T-helper 2 cell treated with Interferon-gamma antibody and Interleukin-4, amounts not matched to agents 100 ng/mL and 5 ng/mL, for 36 hours (primary cell): Measurements from ENCODE around the gene B9D2. TPM values are rescaled to one million over a fixed set of nuclear protein-coding genes. Genes with fewer than 3 reads are reported as not detected.
"Not testable (repeated sequence)": the region's sequence is repeated elsewhere in the genome, so short reads cannot be mapped to it uniquely, and the experiment has no call there.

Experiments used
- intact Hi-C: fragments of 100-400 bp; cut with micrococcal nuclease; formaldehyde crosslinking; loops from one replicate; pipeline ENCODE4 v1.15.1; 2023
- total RNA-seq: library from RNA; stranded (reverse); gene quantifications from 2 replicates; pipeline ENCODE4 v1.2.3, GENCODE V29; 2022

B9D2 gene
- total RNA-seq, 1 donor from 2014 or later = 11.5 TPM

DNA sequence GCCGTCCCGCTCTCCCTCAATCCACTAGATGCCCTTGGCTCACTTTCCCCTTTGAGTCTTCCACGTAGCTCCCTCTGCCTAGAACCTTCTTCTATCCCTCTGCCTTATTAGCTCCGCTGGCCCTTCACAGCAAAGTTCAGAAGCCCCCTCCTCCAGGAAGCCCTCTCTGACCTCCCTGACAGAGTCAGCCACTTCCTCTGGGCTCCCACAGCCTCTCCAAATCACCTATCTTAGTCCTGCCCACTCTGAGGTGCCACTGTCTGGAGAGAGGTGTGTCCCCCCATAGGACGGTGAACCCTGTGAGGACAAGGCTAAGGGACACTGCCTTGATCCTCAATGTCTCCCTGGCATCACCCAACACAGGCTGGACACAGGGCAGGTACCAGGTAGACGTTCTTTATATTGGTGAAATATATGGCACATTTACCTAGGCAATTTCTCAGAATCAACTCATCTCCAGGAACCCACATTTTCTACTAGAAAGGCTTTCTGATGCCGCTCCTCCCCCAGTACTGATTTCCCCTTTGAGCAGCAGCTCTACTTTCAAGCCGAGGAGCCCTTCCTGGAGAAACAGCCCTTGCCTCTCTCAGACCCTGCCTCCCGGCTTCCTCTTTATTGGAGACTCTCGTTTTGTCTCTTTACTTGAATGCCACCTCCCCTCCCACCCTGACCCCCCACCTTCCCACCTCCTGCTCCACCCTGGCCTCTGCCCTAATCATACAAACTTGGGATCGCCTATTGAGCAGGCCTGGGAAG lies 6.8 kb downstream of the B9D2 start:
- intact Hi-C loops = loop anchor here (1.0 to 10.0 kb wide), 2 partner anchors 40 to 188 kb away; partner anchors contain the start of genes BCKDHA and EXOSC5

DNA sequence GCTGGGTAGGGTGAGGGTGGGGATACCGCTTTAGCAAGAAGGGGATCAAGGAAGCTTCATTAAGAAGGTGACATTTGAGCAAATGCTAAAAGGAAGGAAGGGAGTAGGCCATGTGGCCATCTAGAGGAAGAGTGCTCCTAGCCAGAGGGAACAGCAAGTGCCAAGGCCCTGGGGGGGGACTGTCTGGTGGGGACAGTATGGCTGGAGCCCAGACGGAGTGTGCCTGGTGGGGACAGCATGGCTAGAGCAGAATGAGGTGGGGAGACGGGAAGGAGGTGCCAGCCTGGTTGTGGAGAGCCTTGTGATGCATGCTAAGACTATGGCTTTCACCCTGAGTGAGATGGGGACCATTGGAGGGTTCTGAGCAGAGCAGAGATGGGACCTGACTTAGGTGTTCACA lies 8.1 kb downstream of the B9D2 start:
- intact Hi-C loops = loop anchor here (10.0 kb wide), 1 partner anchor 189 kb away; no protein-coding TSS in a partner anchor

DNA sequence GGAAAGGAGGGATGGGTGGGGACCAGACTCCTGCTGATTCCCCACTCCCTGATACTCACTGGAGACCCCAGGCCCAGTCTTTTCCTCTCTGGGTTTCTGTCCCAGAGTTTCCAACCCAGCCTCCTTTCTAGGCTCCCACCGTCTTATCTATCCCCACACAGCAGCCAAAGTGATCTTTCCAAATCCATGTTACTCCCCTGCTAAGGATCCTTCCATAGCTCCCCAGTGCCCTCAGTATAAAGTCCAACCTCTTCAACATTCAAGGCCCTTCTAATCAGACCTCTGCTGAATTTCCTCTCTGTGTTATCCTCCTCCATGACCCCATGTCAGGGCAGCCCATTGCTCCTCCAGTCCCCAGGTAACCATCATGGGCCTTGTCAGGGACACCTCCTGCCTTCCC lies 8.9 kb downstream of the B9D2 start:
- intact Hi-C loops = loop anchor here (10.0 kb wide), 1 partner anchor 190 kb away; no protein-coding TSS in a partner anchor

DNA sequence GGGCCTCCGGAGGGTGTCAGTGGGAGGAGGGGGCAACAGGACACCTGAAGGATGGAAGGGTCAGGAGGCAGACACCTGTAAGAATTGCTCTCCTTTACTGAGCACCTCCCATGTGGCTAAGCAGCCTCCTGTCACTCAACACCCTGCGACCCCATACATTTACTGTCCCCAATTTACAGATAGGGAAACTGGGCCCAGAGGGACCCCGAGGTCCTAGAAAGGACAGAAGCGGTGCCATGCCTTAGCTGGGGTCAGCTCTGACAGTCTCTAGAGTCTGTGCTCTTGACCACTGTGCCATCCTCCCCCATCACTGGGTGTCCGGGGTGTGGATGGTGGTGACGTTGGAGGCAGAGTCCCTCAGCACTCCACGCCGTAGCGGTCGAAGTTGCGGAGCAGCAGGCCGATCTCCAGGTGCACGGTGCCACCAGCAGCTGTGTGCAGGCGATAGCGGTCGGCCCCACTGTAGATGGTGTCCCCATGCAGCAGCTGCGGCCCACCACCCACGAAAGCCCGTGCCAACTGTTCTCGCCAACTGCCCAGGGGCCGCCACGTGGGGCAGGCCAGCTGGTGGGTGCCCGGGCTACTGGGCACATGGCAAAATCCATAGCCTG lies 9.5 kb downstream of the B9D2 start:
- intact Hi-C loops = loop anchor here (1.0 to 10.0 kb wide), 2 partner anchors 9 to 190 kb away; no protein-coding TSS in a partner anchor

DNA sequence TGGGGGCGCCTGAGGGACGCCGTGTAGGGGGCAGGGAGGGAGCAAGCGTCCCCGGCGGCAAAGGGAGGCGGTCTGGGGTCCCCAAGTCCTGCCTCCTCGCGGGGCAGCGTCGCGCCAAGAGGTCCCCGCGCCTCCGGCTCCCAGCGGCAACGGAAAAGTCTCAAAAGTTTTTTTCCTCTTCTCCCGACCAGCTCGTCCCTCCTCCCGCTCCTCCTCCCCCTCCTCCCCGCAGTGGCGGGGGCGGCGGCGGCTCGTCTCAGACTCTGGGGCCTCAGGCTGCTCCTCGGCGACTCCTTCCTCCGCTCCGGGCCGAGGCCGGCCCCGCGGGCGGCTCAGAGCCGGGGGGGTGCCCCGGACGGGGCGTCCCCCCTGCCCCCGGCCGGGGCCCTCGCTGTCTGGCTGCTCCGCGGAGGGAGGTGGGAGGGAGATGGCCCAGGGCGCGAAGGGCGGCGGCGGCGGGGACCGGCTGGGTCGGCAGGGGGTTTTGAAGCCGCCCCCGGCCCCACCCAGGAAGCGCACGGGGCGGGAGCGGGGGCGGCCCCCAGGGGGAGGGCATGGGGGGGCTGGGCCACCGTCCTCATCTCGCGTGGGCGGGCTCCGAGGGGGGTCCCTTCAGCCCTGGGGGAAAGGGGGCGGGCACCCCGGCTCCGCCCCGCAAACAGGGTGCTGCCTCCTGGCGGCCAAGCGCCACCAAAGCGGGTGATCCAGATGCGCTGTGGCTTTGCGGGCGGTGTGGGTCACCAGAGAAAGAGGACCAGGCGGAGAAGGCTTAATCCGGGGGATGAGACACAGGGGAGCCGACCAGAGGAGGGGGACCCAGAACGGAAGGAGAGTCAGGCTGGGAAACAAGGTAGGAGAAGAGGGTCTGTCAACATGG lies 10.2 kb downstream of the B9D2 start, which contains the start of gene TGFB1:
TSS of gene TGFB1 (minus strand) at position 457 of the 877 bp plus-strand sequence. CDS start 878 bp downstream, outside the sequence.
- intact Hi-C loops = loop anchor here (1.0 to 10.0 kb wide), 5 partner anchors 10 to 191 kb away; partner anchors contain the start of gene CCDC97

DNA sequence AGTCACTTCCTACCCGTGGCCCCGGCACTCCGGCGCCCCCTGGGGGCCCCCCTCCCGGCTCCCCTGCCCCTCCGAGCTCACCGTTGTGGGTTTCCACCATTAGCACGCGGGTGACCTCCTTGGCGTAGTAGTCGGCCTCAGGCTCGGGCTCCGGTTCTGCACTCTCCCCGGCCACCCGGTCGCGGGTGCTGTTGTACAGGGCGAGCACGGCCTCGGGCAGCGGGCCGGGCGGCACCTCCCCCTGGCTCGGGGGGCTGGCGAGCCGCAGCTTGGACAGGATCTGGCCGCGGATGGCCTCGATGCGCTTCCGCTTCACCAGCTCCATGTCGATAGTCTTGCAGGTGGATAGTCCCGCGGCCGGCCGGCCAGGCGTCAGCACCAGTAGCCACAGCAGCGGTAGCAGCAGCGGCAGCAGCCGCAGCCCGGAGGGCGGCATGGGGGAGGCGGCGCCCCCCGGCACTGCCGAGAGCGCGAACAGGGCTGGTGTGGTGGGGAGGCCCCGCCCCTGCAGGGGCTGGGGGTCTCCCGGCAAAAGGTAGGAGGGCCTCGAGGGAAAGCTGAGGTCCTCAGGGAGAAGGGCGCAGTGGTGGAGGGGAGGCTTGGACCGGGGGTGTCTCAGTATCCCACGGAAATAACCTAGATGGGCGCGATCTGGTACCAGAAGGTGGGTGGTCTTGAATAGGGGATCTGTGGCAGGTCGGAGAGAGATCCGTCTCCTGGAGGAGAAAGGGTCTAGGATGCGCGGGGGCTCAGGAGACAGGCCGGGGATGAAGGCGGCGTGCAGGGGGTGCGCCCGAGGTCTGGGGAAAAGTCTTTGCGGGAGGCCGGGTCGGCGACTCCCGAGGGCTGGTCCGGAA lies 11.1 kb downstream of the B9D2 start:
- intact Hi-C loops = loop anchor here (1.0 to 10.0 kb wide), 5 partner anchors 25 to 192 kb away; partner anchors contain the start of gene CCDC97

DNA sequence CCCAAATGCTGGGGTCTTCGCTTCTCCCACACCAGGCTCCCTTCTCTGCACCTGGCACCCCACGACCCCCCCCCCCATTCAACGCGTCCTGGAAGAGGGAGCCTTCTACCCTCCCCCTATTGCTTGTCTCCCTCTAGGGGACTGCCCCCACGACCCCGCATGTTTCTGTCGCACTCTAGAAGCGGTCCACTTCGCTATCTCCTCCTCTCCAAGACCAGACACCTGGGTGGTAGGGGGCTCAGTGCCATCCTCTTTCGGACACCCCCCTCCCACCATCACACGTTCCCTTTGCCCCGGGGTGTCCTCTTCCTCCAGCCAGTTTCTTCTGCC lies 11.7 kb downstream of the B9D2 start:
- intact Hi-C loops = loop anchor here (1.0 to 10.0 kb wide), 3 partner anchors 24 to 193 kb away; no protein-coding TSS in a partner anchor

DNA sequence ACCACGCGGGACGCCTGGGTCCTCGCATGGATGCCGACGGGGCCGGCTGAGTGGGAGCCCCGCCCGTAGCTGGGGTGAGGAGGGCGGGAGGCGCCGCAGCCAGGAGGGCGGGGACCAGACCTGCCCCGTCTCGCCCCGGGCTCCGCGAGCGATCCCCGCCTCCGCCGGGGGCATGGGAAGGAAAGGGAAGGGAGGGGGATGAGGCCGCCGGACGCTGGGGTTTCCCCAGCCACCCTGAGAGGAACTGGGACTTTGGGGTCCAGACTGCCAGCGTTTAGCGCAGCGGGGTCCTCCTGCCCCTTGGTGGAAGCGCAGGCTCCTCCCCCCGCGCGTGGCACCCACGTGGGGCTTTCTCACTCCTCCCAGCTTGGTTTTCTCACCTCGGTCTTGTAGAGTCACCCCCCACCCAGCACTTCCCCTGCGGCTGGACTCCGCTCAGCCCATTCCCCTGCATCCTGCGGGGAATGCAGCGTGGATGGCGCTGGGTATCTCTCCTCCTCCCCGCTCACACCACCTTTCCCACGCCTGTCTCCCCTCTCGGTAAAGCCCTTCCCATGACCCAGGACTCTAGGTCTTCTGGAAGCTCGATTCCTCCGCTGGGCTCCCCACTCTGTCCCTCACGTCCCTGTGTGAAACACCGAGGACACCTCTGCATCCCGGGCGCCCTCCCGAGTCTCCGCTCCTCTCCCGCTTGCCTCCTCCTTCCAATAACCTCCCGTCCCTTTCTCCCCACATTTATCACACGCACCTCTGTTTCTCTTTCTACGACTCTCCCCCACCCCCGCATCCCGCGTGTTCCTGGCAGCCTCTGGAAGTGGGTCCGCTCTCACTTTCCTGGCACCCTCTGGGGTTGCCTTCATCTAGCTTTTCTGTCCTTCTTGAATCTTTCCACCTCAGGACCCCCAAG lies 12.4 kb downstream of the B9D2 start:
- intact Hi-C loops = loop anchor here (1.0 to 10.0 kb wide), 3 partner anchors 23 to 193 kb away; no protein-coding TSS in a partner anchor

DNA sequence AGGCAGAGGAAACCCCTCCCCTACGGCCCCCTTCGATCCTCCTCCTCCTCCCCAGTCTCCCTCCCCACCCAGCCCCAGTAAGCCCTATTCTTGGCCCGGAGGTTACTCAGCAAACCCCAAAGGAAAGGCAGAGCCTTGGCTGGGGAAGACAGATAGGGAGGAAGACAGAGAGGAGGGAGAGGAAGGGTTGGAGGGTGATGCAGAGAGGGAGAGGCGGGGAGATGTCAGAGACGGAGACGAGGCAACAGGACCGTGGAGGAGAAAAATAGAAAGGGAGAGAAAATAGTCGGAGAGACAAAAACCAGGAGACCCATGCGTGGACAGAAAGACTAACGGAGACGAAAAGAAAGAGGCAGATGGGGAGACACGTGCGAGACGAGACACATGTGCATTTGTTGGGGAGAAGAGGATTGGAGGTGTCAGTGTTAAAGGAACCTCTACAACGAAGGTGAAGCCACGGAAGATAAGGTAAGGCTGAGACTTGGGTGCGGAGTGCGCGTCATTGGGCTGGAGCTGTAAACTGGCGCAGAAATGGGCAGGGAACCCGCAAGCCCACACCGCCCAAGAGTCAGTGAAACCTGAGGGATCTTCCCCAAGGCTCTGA lies 13.1 kb downstream of the B9D2 start:
- intact Hi-C loops = loop anchor here (10.0 kb wide), 1 partner anchor 194 kb away; no protein-coding TSS in a partner anchor

DNA sequence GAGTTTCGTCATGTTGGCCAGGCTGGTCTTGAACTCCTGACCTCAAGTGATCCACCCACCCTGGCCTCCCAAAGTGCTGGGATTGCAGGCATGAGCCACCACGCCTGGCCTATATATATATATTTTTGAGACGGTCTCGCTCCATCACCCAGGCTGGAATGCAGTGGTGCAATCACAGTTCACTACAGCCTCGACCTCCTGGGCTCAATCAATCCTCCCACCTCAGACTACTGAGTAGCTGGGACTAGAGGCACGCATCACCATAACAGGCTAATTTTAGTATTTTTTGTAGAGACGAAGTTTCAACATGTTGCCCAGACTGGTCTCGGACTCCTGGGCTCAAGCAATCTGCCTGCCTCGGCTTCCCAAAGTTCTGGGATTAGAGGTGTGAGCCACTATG lies 17.0 kb downstream of the B9D2 start:
- intact Hi-C loops = not testable (repeated sequence)

DNA sequence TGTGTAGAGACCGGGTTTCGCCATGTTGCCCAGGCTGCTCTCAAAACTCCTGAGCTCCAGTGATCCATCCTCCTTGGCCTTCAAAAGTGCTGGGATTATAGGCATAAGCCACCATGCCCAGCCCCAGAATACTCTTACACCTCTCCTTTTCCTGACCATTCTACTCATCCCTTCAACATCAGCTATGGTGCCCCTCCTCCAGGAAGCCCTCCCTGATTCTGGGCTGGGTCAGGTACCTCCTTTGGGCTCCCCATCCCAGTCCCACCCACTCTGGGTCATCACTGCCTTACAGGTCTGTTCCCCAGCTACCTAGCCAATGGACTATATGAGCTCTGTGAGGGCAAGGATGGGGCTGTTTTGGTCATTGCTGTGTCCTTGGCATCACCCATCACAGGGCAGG lies 19.8 kb downstream of the B9D2 start:
- intact Hi-C loops = no loop called here

DNA sequence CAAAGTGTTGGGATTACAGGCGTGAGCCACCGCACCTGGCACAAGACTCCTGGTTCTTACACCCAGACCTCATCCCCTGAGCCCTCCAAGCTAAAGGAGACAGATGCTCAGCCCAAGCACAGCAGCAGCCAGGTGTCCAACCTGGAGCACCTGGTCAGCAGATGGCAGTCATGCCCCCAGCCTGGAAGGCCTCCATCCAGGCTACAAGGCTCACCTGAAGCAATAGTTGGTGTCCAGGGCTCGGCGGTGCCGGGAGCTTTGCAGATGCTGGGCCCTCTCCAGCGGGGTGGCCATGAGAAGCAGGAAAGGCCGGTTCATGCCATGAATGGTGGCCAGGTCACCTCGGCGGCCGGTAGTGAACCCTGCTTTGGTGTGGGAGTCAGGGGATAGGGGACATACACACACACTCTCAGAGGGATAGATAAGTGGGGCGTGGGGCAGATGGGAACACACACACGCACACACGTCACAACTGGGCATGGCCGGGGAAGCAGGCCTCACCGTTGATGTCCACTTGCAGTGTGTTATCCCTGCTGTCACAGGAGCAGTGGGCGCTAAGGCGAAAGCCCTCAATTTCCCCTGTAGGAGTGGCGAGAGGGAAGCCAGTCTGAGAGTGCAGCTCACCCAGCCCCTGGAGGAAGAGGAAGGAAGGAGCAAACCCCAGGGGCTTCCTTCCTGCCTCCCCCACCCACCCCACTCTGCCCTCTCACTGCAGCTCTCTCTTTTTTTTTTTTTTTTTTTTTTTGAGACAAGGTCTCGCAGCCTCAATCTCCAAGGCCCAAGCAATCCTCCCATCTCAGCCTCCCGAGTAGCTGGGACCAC lies 22.1 kb downstream of the B9D2 start:
- intact Hi-C loops = no loop called here

DNA sequence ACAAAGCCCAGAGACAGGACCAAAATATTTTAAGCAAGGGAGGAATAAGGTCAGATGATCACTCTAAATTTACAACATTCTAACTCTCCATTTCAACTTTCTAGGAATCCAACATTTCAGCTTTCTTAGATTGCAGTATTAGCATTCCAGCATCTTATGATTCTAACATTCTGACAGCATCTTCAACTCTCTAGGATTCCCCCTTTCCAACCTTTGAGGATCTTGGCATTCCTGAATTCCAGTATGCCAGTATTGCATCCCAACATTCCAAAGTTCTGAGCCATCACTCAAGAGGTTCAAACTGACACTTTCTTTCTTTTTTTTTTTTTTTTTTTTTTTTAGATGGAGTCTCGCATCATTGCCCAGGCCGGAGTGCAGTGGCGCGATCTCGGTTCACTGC lies 24.0 kb downstream of the B9D2 start:
- intact Hi-C loops = no loop called here

DNA sequence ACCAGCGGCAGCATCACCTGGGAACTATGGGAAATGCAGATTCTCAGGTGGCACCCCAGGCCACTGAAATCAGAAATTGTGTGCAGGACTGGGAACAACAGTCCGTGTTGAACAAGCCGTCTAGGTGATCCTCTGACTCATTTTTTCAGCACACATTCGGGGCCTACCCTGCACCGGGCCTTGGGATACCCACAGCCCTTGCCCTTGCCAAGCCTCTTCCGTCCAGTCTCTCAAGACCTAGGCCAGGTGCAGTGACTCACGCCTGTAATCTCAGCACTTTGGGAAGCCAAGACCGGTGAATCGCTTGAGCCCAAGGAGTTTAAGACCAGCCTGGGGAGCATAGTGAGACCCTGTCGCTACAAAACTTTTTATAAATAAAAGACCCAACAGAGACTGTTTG lies 28.5 kb downstream of the B9D2 start:
- intact Hi-C loops = no loop called here

DNA sequence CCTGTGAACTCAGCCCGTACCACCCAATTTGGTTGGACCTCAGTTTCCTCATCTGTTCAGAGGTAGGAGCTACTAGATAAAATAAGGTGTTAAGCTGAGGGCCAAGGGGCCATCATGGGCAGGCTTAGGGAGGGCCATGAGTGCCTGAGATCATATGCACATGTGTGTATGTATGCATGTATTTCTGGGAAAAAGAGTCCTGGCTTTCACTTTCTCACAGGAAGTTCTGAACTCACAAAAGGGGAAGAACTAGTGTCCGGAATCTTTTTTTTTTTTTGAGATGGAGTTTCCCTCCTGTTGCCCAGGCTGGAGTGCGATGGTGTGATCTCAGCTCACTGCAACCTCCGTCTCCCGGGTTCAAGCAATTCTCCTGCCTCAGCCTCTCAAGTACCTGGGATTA lies 29.2 kb downstream of the B9D2 start:
- intact Hi-C loops = no loop called here

DNA sequence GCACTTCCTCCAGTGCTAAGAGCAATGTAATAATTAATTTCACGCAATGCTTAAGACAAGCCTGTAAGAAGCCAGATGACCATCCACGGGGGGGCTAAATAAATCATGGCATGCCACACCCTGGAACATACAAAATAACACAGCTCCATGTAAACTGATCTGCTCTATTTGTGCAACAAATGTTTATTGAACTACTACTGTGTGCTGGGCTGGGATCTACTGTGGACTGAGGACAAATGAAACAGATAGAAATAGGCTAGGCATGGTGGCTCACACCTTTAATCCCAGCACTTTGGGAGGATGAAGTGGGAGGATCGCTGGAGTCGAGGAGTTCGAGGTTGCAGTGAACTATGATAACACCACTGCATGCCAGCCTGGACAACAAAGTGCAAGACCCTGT lies 31.5 kb downstream of the B9D2 start:
- intact Hi-C loops = no loop called here

DNA sequence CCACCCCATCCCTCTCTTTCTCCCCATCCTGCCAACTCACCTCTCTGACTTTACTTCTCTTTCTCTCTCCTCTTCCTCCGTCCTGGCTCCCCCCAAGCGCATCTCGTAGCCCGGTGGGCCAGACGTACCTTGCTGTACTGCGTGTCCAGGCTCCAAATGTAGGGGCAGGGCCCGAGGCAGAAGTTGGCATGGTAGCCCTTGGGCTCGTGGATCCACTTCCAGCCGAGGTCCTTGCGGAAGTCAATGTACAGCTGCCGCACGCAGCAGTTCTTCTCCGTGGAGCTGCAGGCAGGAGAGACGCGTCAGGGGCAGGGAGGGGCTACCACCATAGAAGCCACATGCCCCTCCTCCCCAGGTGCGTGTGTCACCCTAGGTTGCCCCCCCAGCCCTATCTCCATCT lies 31.9 kb downstream of the B9D2 start:
- intact Hi-C loops = no loop called here
